Thyroid gland (tissue), 4 donors: ENCODE results near the gene SLC8A1. TPM values are rescaled to one million over a fixed set of nuclear protein-coding genes. Genes with fewer than 3 reads are reported as not detected.

Source experiments
- DNase-seq, 2 donors: peaks; one replicate each; pipeline ENCODE4 v3.0.0-alpha.2; 2019
- H3K27ac ChIP-seq, 3 donors: fragments of 200-600 bp; sonication (generic); 1 replicate in 2 of 3; 2 replicates in 1 of 3; pipeline ENCODE4 v1.5.1; 2016 to 2019; ENCODE audit warnings: mild to moderate bottlenecking in 1 of 3, moderate library complexity in 1 of 3
- H3K27me3 ChIP-seq: fragments of 200-600 bp; sonication (generic); one replicate; pipeline ENCODE4 v1.5.1; 2019
- H3K36me3 ChIP-seq, 2 donors: fragments of 200-600 bp; sonication (generic); one replicate each; pipeline ENCODE4 v1.5.1; 2016 to 2019
- H3K4me1 ChIP-seq, 2 donors: fragments of 200-600 bp; sonication (generic); one replicate each; pipeline ENCODE4 v1.5.1; 2017 to 2019
- H3K4me3 ChIP-seq, 3 donors: fragments of 200-600 bp; sonication (generic); replicated peaks in 1 of 3; 1 replicate in 2 of 3; 2 replicates in 1 of 3; pipeline ENCODE4 v1.5.1; 2016; ENCODE audit warnings: mild to moderate bottlenecking in 1 of 3
- H3K9me3 ChIP-seq: fragments of 200-600 bp; sonication (generic); one replicate; pipeline ENCODE4 v1.5.1; 2017
- POLR2A ChIP-seq, 2 donors: fragments of 450-650 bp; IDR thresholded peaks; one replicate each; pipeline ENCODE4 v1.6.1; 2017; ENCODE audit warnings: antibody characterized with exemption in 2 of 2, mild to moderate bottlenecking in 2 of 2, moderate library complexity in 1 of 2
- WGBS, 2 donors: methylation state at CpG; one replicate each; pipeline ENCODE4 v1.1.5; 2017; 5-methylcytosine and 5-hydroxymethylcytosine counted together
- intact Hi-C: fragments of 100-400 bp; cut with DNase I; formaldehyde crosslinking; loops from one replicate; pipeline ENCODE4 v1.15.1; 2023
- total RNA-seq, 4 donors: library from RNA; depleted of rRNA; stranded (reverse); fragments of >200 nt; gene quantifications; one replicate each; pipeline ENCODE4 v1.2.3, GENCODE V29; 2016
- TF ChIP-seq, protein P1 (sequence below), 6 experiments: fragments of 200-600 bp in 3 of 6; fragments of 450-650 bp in 3 of 6; sonication (generic) in 3 of 6; IDR thresholded peaks; one replicate each; pipeline ENCODE4 v1.5.1; 2016 to 2019; ENCODE audit warnings: antibody characterized with exemption in 6 of 6, mild to moderate bottlenecking in 2 of 6, inconsistent platforms in 1 of 6, moderate library complexity in 1 of 6

Gene SLC8A1
- total RNA-seq, 4 donors from 2014 or later: 2.0 to 5.1 (median 4.4) TPM

- DNase-seq: no peak
- WGBS, 2 donors: 91 to 92% methylated on average over 7 of the region's 7 CpGs
- H3K9me3 ChIP-seq: no peaks in the 10 kb centered on the region
- H3K4me1 ChIP-seq: no peaks in the 10 kb centered on the region
- no peak overlapping the region for H3K27ac ChIP-seq
- intact Hi-C loops: no loop called here
- no peak for TF ChIP-seq POLR2A (IDR thresholded peaks at IDR 0.05)
- TF ChIP-seq, protein P1, sequence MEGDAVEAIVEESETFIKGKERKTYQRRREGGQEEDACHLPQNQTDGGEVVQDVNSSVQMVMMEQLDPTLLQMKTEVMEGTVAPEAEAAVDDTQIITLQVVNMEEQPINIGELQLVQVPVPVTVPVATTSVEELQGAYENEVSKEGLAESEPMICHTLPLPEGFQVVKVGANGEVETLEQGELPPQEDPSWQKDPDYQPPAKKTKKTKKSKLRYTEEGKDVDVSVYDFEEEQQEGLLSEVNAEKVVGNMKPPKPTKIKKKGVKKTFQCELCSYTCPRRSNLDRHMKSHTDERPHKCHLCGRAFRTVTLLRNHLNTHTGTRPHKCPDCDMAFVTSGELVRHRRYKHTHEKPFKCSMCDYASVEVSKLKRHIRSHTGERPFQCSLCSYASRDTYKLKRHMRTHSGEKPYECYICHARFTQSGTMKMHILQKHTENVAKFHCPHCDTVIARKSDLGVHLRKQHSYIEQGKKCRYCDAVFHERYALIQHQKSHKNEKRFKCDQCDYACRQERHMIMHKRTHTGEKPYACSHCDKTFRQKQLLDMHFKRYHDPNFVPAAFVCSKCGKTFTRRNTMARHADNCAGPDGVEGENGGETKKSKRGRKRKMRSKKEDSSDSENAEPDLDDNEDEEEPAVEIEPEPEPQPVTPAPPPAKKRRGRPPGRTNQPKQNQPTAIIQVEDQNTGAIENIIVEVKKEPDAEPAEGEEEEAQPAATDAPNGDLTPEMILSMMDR (IDR thresholded peaks at IDR 0.05): no peak
- H3K27me3 ChIP-seq: no peaks in the 10 kb centered on the region
- H3K4me3 ChIP-seq: no peak overlapping the region
- no peaks in the 10 kb centered on the region for H3K36me3 ChIP-seq
These were observed 20.9 kb downstream of the SLC8A1 start for GRCh38 chr2:40430776-40431599.

DNA sequence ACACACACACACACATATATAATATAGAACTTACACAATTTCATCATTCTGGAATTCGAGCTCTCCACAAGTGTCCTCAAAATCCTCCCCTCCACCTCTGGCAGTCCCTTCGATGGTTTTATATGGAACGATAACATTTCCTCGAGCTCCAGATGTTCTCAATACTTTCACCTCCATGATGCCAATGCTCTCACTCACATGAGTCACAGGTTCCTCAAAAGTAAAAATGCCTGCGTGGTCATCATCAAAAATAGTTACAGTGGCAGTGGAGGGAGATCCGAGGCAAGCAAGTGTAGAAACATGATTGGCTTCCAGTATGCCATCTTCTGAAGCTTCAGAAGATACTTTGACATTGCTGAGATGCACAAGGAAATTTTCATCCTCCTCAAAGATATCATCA is 23.5 kb downstream of the SLC8A1 start:
- H3K4me3 ChIP-seq: no peak overlapping the region
- no peak overlapping the region for H3K27ac ChIP-seq
- H3K27me3 ChIP-seq: no peaks in the 10 kb centered on the region
- 88 to 92% methylated on average over 6 of the region's 6 CpGs for WGBS, 2 donors
- no peak for TF ChIP-seq POLR2A (IDR thresholded peaks at IDR 0.05)
- TF ChIP-seq, protein P1 (IDR thresholded peaks at IDR 0.05): no peak
- intact Hi-C loops: no loop called here
- H3K9me3 ChIP-seq: no peaks in the 10 kb centered on the region
- no peaks in the 10 kb centered on the region for H3K36me3 ChIP-seq
- H3K4me1 ChIP-seq: no peaks in the 10 kb centered on the region
- no peak for DNase-seq

DNA sequence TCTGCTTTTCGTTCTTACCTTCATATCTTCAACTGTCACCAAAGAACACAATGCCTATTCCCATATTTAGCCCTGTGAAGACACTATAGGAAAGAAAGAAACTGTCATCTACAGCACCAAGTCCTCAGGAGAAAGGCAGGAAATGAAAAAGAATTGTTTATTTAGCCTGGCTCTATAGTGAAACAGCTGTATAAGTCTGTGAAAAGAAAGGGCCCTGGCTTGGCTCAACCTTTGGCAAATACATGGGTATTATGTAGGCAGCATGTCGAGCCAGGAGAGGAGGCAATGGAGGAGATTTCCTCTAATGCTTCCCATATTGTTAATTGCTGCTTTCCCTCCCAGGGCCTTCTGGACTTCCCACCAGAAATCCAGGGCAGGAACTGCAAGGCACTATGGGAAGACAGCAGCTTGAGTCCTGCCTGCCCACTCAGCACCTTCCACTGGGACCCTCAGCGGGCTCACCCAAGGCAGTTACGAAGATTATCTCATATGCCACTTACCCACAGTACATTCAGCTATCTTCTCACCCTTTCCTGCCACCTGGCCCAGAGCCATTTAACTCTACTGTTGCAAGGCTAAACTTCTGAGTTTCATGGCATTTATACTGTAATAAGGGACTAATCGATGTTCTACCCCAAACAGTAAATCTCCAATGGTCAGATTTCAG is 30.1 kb downstream of the SLC8A1 start:
- Histone ChIP-seq H3K27me3 (no peaks in the 10 kb centered on the region), H3K36me3 (no peaks in the 10 kb centered on the region), H3K4me3 (no peak overlapping the region), H3K9me3 (no peaks in the 10 kb centered on the region), H3K27ac (no peak overlapping the region), H3K4me1 (no peaks in the 10 kb centered on the region)
- intact Hi-C loops: no loop called here
- 80 to 84% methylated on average over 5 of the region's 5 CpGs for WGBS, 2 donors
- TF ChIP-seq, protein P1 (IDR thresholded peaks at IDR 0.05): no peak
- no peak for TF ChIP-seq POLR2A (IDR thresholded peaks at IDR 0.05)
- no peak for DNase-seq

DNA sequence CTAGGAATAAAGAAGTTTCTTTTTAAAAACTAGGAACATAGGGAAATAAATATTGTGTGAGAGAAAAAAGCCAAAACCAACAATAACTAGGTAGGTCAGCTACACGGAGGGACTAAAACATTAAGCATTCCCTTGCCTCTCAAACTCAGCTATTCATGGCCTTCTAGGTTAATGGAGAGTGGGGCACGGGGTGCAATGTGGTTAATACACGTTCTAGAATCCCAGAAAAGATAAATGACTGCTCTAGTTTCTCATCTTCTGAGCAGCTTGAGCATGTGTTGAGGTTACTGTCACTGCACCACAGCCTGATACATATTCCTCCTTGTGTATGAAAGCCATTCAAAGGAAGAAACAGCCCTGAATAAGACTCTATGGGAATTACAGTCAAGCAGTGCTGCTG is 31.4 kb downstream of the SLC8A1 start:
- no peaks in the 10 kb centered on the region for H3K4me1 ChIP-seq

More for the DNA sequence above, 31.4 kb downstream of the SLC8A1 start:
- intact Hi-C loops: no loop called here
- DNase-seq: no peak
- TF ChIP-seq, protein P1 (IDR thresholded peaks at IDR 0.05): no peak
- no peak for TF ChIP-seq POLR2A (IDR thresholded peaks at IDR 0.05)
- Histone ChIP-seq H3K27me3 (no peaks in the 10 kb centered on the region), H3K4me3 (no peak overlapping the region), H3K27ac (no peak overlapping the region), H3K9me3 (no peaks in the 10 kb centered on the region), H3K36me3 (no peaks in the 10 kb centered on the region)
- WGBS, 2 donors: 52 to 75% methylated on average over 3 of the region's 3 CpGs
